Measurements from ENCODE around the gene IKZF1. TPM values are rescaled to one million over a fixed set of nuclear protein-coding genes. Genes with fewer than 3 reads are reported as not detected.

IKZF1 gene
- total and polyA plus RNA-seq, 9 of the 15 experiments (the other 6 are each of a cell fraction or from before 2014, with no cell fraction given), result 12.6 to 85.3 (median 44.7) TPM

GRCh38 chr7:50446542-50446960, 142.0 kb downstream of the IKZF1 start:
- H3K27ac ChIP-seq (ENCODE audit: extremely low read depth, low read depth, low read length), result no peak overlapping the region
- no peak overlapping the region for H2AFZ ChIP-seq (ENCODE audit: low read depth, low read length)
- intact Hi-C loops (cut with micrococcal nuclease) (no loop called here), in situ Hi-C loops (cut with MboI) (no loop called here)
- H3K4me2 ChIP-seq (ENCODE audit: insufficient read depth, low read length), result no peak overlapping the region
- DNase-seq (ENCODE audit: extremely low read depth in 1 of 4, low spot score in 3 of 4) (no peak), FAIRE-seq (no peak), ATAC-seq (no peak)
- no peak overlapping the region for H3K4me3 ChIP-seq
- ChIA-PET POLR2A (no interaction called here), CTCF (ENCODE audit: low intra/inter-chr PET ratio) (no interaction called here)
- BruUV-seq (replicated peaks), result no TSS peak
- H3K9ac ChIP-seq (ENCODE audit: insufficient read depth in 1 of 2, low read depth in 2 of 2, low read length in 2 of 2), result no peak overlapping the region
- H3K27me3 ChIP-seq (ENCODE audit: control insufficient read depth in 2 of 2, insufficient read depth in 2 of 2, low read length in 2 of 2), result no peaks in the 10 kb centered on the region
- no peaks in the 10 kb centered on the region for H3K9me1 ChIP-seq (ENCODE audit: control insufficient read depth, insufficient read depth, low read length)
- 82% methylated on average over 4 of the region's 4 CpGs for WGBS (ENCODE audit: insufficient coverage, low coverage, missing lambda C conversion rate)
- TF ChIP-seq CEBPG (CRISPR knock-in tag; IDR thresholded peaks at IDR 0.05) (peak; percentile 48; the same call in 1 of the 2 replicates), CEBPG (tag; conservative IDR thresholded peaks at IDR 0.05 in 1 of 2, IDR thresholded peaks at IDR 0.05 in 1 of 2) (peak; percentile 16 to 92; a peak in 2 of 4 replicates), TFE3 (CRISPR knock-in tag; IDR thresholded peaks at IDR 0.05) (no peak)
- H3K79me2 ChIP-seq (ENCODE audit: control insufficient read depth, insufficient read depth, low read length), result peaks cover 25% of the 10 kb centered on the region
- peaks cover 3 to 12% of the 10 kb centered on the region in 2 experiments; a peak in 4 of 5 replicates for H3K4me1 ChIP-seq (replicated peaks in 1 of 2; ENCODE audit: control insufficient read depth in 2 of 2, insufficient read depth in 2 of 2, low read length in 2 of 2)
- H4K20me1 ChIP-seq (replicated peaks; ENCODE audit: control insufficient read depth, insufficient read depth, low read length), result no peaks in the 10 kb centered on the region
- H3K9me3 ChIP-seq (replicated peaks; ENCODE audit: control insufficient read depth, insufficient read depth, low read depth, low read length), result no peaks in the 10 kb centered on the region
- H3K36me3 ChIP-seq (ENCODE audit: control insufficient read depth, insufficient read depth, low read length), result peaks cover 49% of the 10 kb centered on the region

- BruUV-seq (replicated peaks), result no TSS peak
- Histone ChIP-seq H3K4me2 (ENCODE audit: insufficient read depth, low read length) (peak overlapping the region; percentile 87), H2AFZ (ENCODE audit: low read depth, low read length) (no peak overlapping the region), H3K9me3 (replicated peaks; ENCODE audit: control insufficient read depth, insufficient read depth, low read depth, low read length) (no peaks in the 10 kb centered on the region), H3K27ac (ENCODE audit: extremely low read depth, low read depth, low read length) (no peak overlapping the region), H3K27me3 (ENCODE audit: control insufficient read depth in 2 of 2, insufficient read depth in 2 of 2, low read length in 2 of 2) (peaks cover 0 to 3% of the 10 kb centered on the region in 2 experiments; a peak in 1 of 5 replicates), H3K79me2 (ENCODE audit: control insufficient read depth, insufficient read depth, low read length) (peaks cover 25% of the 10 kb centered on the region), H4K20me1 (replicated peaks; ENCODE audit: control insufficient read depth, insufficient read depth, low read length) (no peaks in the 10 kb centered on the region), H3K4me1 (replicated peaks in 1 of 2; ENCODE audit: control insufficient read depth in 2 of 2, insufficient read depth in 2 of 2, low read length in 2 of 2) (peaks cover 3 to 12% of the 10 kb centered on the region in 2 experiments; a peak in 4 of 5 replicates), H3K9ac (ENCODE audit: insufficient read depth in 1 of 2, low read depth in 2 of 2, low read length in 2 of 2) (peak overlapping the region in 1 of 2 experiments; percentile 76; a peak in 2 of 4 replicates), H3K36me3 (ENCODE audit: control insufficient read depth, insufficient read depth, low read length) (peaks cover 39% of the 10 kb centered on the region), H3K4me3 (peak overlapping the region; percentile 73), H3K9me1 (ENCODE audit: control insufficient read depth, insufficient read depth, low read length) (no peaks in the 10 kb centered on the region)
- POLR2A ChIA-PET, result interaction anchor here (0.9 kb wide), 1 partner anchor 47 kb away, joined by 3 read pairs; no protein-coding TSS in a partner anchor
- ATAC-seq (no peak), FAIRE-seq (peak; percentile 60), DNase-seq (ENCODE audit: extremely low read depth in 1 of 4, low spot score in 3 of 4) (no peak)
- in situ Hi-C loops (cut with MboI), result no loop called here
- CTCF ChIA-PET (ENCODE audit: low intra/inter-chr PET ratio), result no interaction called here
- intact Hi-C loops (cut with micrococcal nuclease), result no loop called here
- TF ChIP-seq ZBTB12 (CRISPR knock-in tag; IDR thresholded peaks at IDR 0.05), result no peak
- no peak for TF ChIP-seq THRAP3 (IDR thresholded peaks at IDR 0.05; ENCODE audit: borderline replicate concordance)
- TF ChIP-seq CBX1 (IDR thresholded peaks at IDR 0.05; ENCODE audit: low read depth), result no peak
- TF ChIP-seq SPI1 (IDR thresholded peaks at IDR 0.05; ENCODE audit: borderline replicate concordance, low read depth, low read length), result no peak
- TF ChIP-seq UBTF (IDR thresholded peaks at IDR 0.05; ENCODE audit: borderline replicate concordance in 1 of 2, low read depth in 2 of 2, low read length in 2 of 2), result no peak
- no peak for TF ChIP-seq PREB (CRISPR knock-in tag; IDR thresholded peaks at IDR 0.05)
Measured at GRCh38 chr7:50448823-50449222, 144.3 kb downstream of the IKZF1 start.
